ENCODE measurements around the gene SOWAHD.
"Not testable (repeated sequence)": the region's sequence is repeated elsewhere in the genome, so short reads cannot be mapped to it uniquely, and the experiment has no call there.

Gene SOWAHD

GRCh38 chrX:119758731-119759247, 401 bp downstream of the SOWAHD start:
- DNase-seq (ENCODE audit: low spot score), result no peak

GRCh38 chrX:119759248-119759766, 919 bp downstream of the SOWAHD start:
- no peak for DNase-seq (ENCODE audit: low spot score)

- DNase-seq (ENCODE audit: low spot score), result peak; percentile 62
Measured at GRCh38 chrX:119760026-119760877, 1.9 kb downstream of the SOWAHD start.

- DNase-seq (ENCODE audit: low spot score), result peak; percentile 36
Measured at GRCh38 chrX:119762718-119763117, 4.3 kb downstream of the SOWAHD start.

- DNase-seq (ENCODE audit: low spot score), result no peak
Measured at GRCh38 chrX:119763181-119763580, 4.8 kb downstream of the SOWAHD start.

- no peak for DNase-seq (ENCODE audit: low spot score)
Measured at GRCh38 chrX:119763836-119764387, 5.5 kb downstream of the SOWAHD start.

- not testable (repeated sequence) for DNase-seq (ENCODE audit: low spot score)
Measured at GRCh38 chrX:119768436-119768835, 10.0 kb downstream of the SOWAHD start.

GRCh38 chrX:119769388-119769787, 11.0 kb downstream of the SOWAHD start:
- peak; percentile 43 for DNase-seq (ENCODE audit: low spot score)

- DNase-seq (ENCODE audit: low spot score), result no peak
Measured at GRCh38 chrX:119775517-119776238, 17.3 kb downstream of the SOWAHD start.

- DNase-seq (ENCODE audit: low spot score), result no peak
Measured at GRCh38 chrX:119778829-119779228, 20.4 kb downstream of the SOWAHD start.

- DNase-seq (ENCODE audit: low spot score), result no peak
Measured at GRCh38 chrX:119783026-119783425, 24.6 kb downstream of the SOWAHD start.

- DNase-seq (ENCODE audit: low spot score), result peak; percentile 67
Measured at GRCh38 chrX:119784747-119785446, 26.5 kb downstream of the SOWAHD start.

- no peak for DNase-seq (ENCODE audit: low spot score)
Measured at GRCh38 chrX:119790977-119791436, 32.6 kb downstream of the SOWAHD start.

GRCh38 chrX:119791437-119792231, 33.2 kb downstream of the SOWAHD start, which contains the start of gene RPL39:
Gene RPL39, minus strand, starts transcription at chrX:119791630. Its CDS starts 54 bp downstream, at chrX:119791576.
- peak; percentile 91 for DNase-seq (ENCODE audit: low spot score)

- no peak for DNase-seq (ENCODE audit: low spot score)
Measured at GRCh38 chrX:119801253-119802221, 43.1 kb downstream of the SOWAHD start.

GRCh38 chrX:119802546-119802945, 44.2 kb downstream of the SOWAHD start:
- no peak for DNase-seq (ENCODE audit: low spot score)

GRCh38 chrX:119808461-119808860, 50.1 kb downstream of the SOWAHD start:
- DNase-seq (ENCODE audit: low spot score), result not testable (repeated sequence)

- no peak for DNase-seq (ENCODE audit: low spot score)
Measured at GRCh38 chrX:119809185-119809666, 50.8 kb downstream of the SOWAHD start.

All from NAMALWA (cell line).